IMR-90 (cell line): ENCODE data around the gene ENPP6. TPM values are rescaled to one million over a fixed set of nuclear protein-coding genes. Genes with fewer than 3 reads are reported as not detected.

ENCODE experiments used
- ATAC-seq: fragments of 200-7000 bp; cut with Tn5 transposase; 2 replicates; pipeline ENCODE4 v1.9.1; 2020; ENCODE audit warnings: low read depth, mild to moderate bottlenecking, moderate library complexity
- BruUV-seq: library from RNA; stranded (reverse); fragments of 400-500 nt; replicated peaks from 2 replicates; lab custom pipeline; 2021; lab: Mats Ljungman, UMichigan
- CTCF ChIA-PET: fragments of 300-600 bp; formaldehyde crosslinking; extraction: SDS; loops from one replicate; lab custom pipeline; 2021; ENCODE audit warnings: antibody characterized with exemption; lab: Yijun Ruan, JAX
- POLR2A ChIA-PET: fragments of 300-600 bp; sonication (Branson Sonifier 250); formaldehyde crosslinking; loops from one replicate; lab custom pipeline; 2022; ENCODE audit warnings: antibody characterized with exemption; ENCODE audit not compliant: unreplicated experiment; lab: Charles Lee
- DNase-seq: peaks from one replicate; pipeline ENCODE4 v3.0.0; 2013
- H2AFZ ChIP-seq: replicated peaks from 2 replicates; pipeline ENCODE3; 2013; ENCODE audit warnings: low read length, mild to moderate bottlenecking; ENCODE audit not compliant: poor library complexity
- H2AK5ac ChIP-seq: 2 replicates; pipeline ENCODE4 v1.6.1; 2013; ENCODE audit warnings: low read depth, low read length, inconsistent platforms
- H2AK9ac ChIP-seq: replicated peaks from 2 replicates; pipeline ENCODE3; 2013; ENCODE audit warnings: mild to moderate bottlenecking, low read depth, low read length, moderate library complexity; ENCODE audit not compliant: poor library complexity
- H2BK120ac ChIP-seq: 2 replicates; pipeline ENCODE4 v1.6.1; 2013; ENCODE audit warnings: low read depth, low read length, inconsistent platforms
- H2BK15ac ChIP-seq: 3 replicates; pipeline ENCODE4 v1.6.1; 2013; ENCODE audit warnings: low read depth, low read length, inconsistent platforms
- H2BK20ac ChIP-seq: 2 replicates; pipeline ENCODE4 v1.6.1; 2013; ENCODE audit warnings: low read depth, mild to moderate bottlenecking, inconsistent platforms, low read length, moderate library complexity
- H2BK5ac ChIP-seq: 2 replicates; pipeline ENCODE4 v1.6.1; 2013; ENCODE audit warnings: mild to moderate bottlenecking, low read depth, low read length, inconsistent platforms; ENCODE audit not compliant: poor library complexity, severe bottlenecking
- H3K14ac ChIP-seq: replicated peaks from 2 replicates; pipeline ENCODE4 v1.6.1; 2013; ENCODE audit warnings: low read depth, low read length, inconsistent platforms
- H3K18ac ChIP-seq: 2 replicates; pipeline ENCODE4 v1.6.1; 2013; ENCODE audit warnings: low read depth, low read length, control low read depth
- H3K23ac ChIP-seq: 2 replicates; pipeline ENCODE4 v1.6.1; 2013; ENCODE audit warnings: low read depth, low read length, inconsistent platforms
- H3K27ac ChIP-seq: 2 replicates; pipeline ENCODE4 v1.5.1; 2013; ENCODE audit warnings: mild to moderate bottlenecking, control low read depth, low read length; ENCODE audit not compliant: insufficient read depth
- H3K27me3 ChIP-seq: 2 replicates; pipeline ENCODE4 v1.6.1; 2013; ENCODE audit warnings: low read length; ENCODE audit not compliant: control insufficient read depth, insufficient read depth
- H3K36me3 ChIP-seq: 2 replicates; pipeline ENCODE4 v1.6.1; 2013; ENCODE audit warnings: low read length, mixed read lengths; ENCODE audit not compliant: control insufficient read depth, insufficient read depth
- H3K4ac ChIP-seq: 2 replicates; pipeline ENCODE4 v1.6.1; 2013; ENCODE audit warnings: low read depth, low read length, inconsistent platforms
- H3K4me1 ChIP-seq: 2 replicates; pipeline ENCODE4 v1.6.1; 2013; ENCODE audit warnings: low read length, mixed read lengths; ENCODE audit not compliant: control insufficient read depth, insufficient read depth
- H3K4me2 ChIP-seq: 2 replicates; pipeline ENCODE4 v1.6.1; 2013; ENCODE audit warnings: low read depth, mild to moderate bottlenecking, control low read depth, low read length, moderate library complexity
- H3K4me3 ChIP-seq: 2 replicates; pipeline ENCODE4 v1.5.1; 2013; ENCODE audit warnings: low read depth, mild to moderate bottlenecking, control low read depth, low read length, moderate library complexity; ENCODE audit not compliant: insufficient read depth
- H3K56ac ChIP-seq: 2 replicates; pipeline ENCODE4 v1.6.1; 2013; ENCODE audit warnings: low read length, inconsistent platforms; ENCODE audit not compliant: insufficient read depth; ENCODE audit errors: extremely low read depth
- H3K79me1 ChIP-seq, 2 experiments: 2 replicates each; pipeline ENCODE4 v1.6.1; 2013; ENCODE audit warnings: low read length in 2 of 2, inconsistent platforms in 1 of 2, low read depth in 1 of 2
- H3K9ac ChIP-seq: 2 replicates; pipeline ENCODE4 v1.6.1; 2013; ENCODE audit warnings: low read depth, low read length, control low read depth
- H3K9me1 ChIP-seq: 2 replicates; pipeline ENCODE4 v1.6.1; 2013; ENCODE audit warnings: low read length, inconsistent platforms; ENCODE audit not compliant: insufficient read depth
- H3K9me3 ChIP-seq: 2 replicates; pipeline ENCODE4 v1.6.1; 2013; ENCODE audit warnings: low read length; ENCODE audit not compliant: control insufficient read depth, insufficient read depth
- H4K20me1 ChIP-seq: 2 replicates; pipeline ENCODE4 v1.6.1; 2013; ENCODE audit warnings: low read length, inconsistent platforms; ENCODE audit not compliant: insufficient read depth
- H4K5ac ChIP-seq: 2 replicates; pipeline ENCODE4 v1.6.1; 2013; ENCODE audit warnings: mild to moderate bottlenecking, low read depth, low read length, control low read depth
- H4K8ac ChIP-seq, 2 experiments: 2 replicates each; pipeline ENCODE4 v1.6.1; 2013; ENCODE audit warnings: low read depth in 2 of 2, low read length in 2 of 2, control low read depth in 1 of 2, inconsistent platforms in 1 of 2
- H4K91ac ChIP-seq: 2 replicates; pipeline ENCODE4 v1.6.1; 2013; ENCODE audit warnings: low read depth, low read length, inconsistent platforms; ENCODE audit not compliant: insufficient read depth
- ELK1 ChIP-seq: fragments of 150-350 bp; IDR thresholded peaks from 2 replicates; pipeline ENCODE4 v1.6.1; 2016; ENCODE audit warnings: low read depth, mild to moderate bottlenecking, low read length, moderate library complexity, borderline replicate concordance
- RCOR1 ChIP-seq: IDR thresholded peaks from 2 replicates; pipeline ENCODE4 v1.6.1; 2012; ENCODE audit warnings: mild to moderate bottlenecking, low read length, improper control_type of control experiment; ENCODE audit not compliant: insufficient replicate concordance
- WGBS, 2 experiments: methylation state at CpG; one replicate each; pipeline versions ENCODE4 v1.1.5 to v1.1.7; 2013; ENCODE audit warnings: missing lambda C conversion rate in 2 of 2; ENCODE audit not compliant: insufficient read length in 1 of 2; ENCODE audit errors: extremely low coverage in 2 of 2; 5-methylcytosine and 5-hydroxymethylcytosine counted together
- dilution Hi-C: fragments of 300-500 bp; cut with HindIII; formaldehyde crosslinking; loops from one replicate; pipeline ENCODE4 v1.14.3; 2018; ENCODE audit warnings: low sequenced_read_pairs; ENCODE audit not compliant: unreplicated experiment
- in situ Hi-C: fragments of 300-500 bp; cut with MboI; formaldehyde crosslinking; loops from 3 replicates; pipeline ENCODE4 v1.14.3; 2019; ENCODE audit warnings: low sequenced_read_pairs, inconsistent platforms, mixed read lengths
- intact Hi-C: fragments of 100-400 bp; cut with micrococcal nuclease; formaldehyde crosslinking; loops from 2 replicates; pipeline ENCODE4 v1.10.0; 2022
- polyA plus RNA-seq, 3 experiments: library from polyadenylated mRNA; depleted of rRNA; stranded (reverse); fragments of >200 nt; gene quantifications; 2 replicates each; pipeline ENCODE4 v1.2.3, GENCODE V29; 2012; ENCODE audit warnings: low replicate concordance in 1 of 3
- total RNA-seq: library from RNA; depleted of rRNA; stranded (reverse); fragments of >200 nt; gene quantifications from 2 replicates; pipeline ENCODE4 v1.2.3, GENCODE V29; 2012

The ENPP6 gene
- total and polyA plus RNA-seq, 2 of the 4 experiments (the other 2 are of a cell fraction): not detected

DNA sequence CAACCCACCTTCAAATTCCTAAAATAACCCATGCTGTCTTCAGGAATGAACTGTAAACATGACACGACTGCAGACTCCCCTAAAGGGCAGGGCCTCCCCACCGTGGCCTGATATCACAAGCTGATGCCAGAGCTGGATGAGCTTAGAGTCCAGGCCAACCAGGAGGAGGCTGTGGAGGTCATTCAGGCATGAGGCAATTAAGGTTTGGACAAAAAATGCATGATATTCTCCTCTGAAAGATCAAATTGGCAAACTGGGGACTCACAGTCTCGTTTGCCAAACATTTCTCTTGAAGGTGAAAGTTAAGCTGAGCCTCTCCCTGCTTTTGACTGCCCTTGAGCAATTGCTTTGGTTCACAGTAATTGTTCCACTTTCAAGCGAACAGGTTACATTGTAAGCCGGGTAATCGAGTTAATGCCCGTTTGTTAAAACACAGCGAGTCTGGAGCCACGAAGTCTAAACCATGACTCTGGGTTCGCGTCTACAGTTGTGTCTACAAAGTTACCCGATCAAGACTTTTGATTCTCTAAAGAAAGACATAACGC, 105.6 kb downstream of the ENPP6 start:
- Histone ChIP-seq H4K8ac (no peak overlapping the region), H2BK120ac (no peak overlapping the region), H2BK20ac (no peak overlapping the region), H3K9me1 (no peaks in the 10 kb centered on the region), H4K5ac (no peak overlapping the region), H3K4me2 (no peak overlapping the region), H2AFZ (no peak overlapping the region), H3K36me3 (no peaks in the 10 kb centered on the region), H2BK5ac (no peak overlapping the region), H2AK9ac (no peak overlapping the region), H4K20me1 (no peaks in the 10 kb centered on the region), H3K4me1 (no peaks in the 10 kb centered on the region), H3K14ac (no peak overlapping the region), H3K9ac (no peak overlapping the region), H3K27me3 (no peaks in the 10 kb centered on the region; the same call in 1 of the 2 replicates), H3K18ac (no peak overlapping the region), H2AK5ac (no peak overlapping the region), H3K4ac (no peak overlapping the region), H4K91ac (no peak overlapping the region), H3K4me3 (no peak overlapping the region), H3K23ac (no peak overlapping the region), H3K56ac (no peak overlapping the region), H3K9me3 (peaks cover 2% of the 10 kb centered on the region; the same call in 1 of the 2 replicates), H3K27ac (no peak overlapping the region), H3K79me1 (no peaks in the 10 kb centered on the region), H2BK15ac (no peak overlapping the region)
- in situ Hi-C loops (no loop called here), intact Hi-C loops (no loop called here), dilution Hi-C loops (no loop called here)
- BruUV-seq: no TSS peak
- ChIA-PET CTCF (no interaction called here), POLR2A (no interaction called here)
- ATAC-seq (no peak), DNase-seq (no peak)
- WGBS, 2 experiments: 72% methylated on average over 7 of the region's 13 CpGs; no CpG with 5 or more reads in 1 of the 2 experiments
- TF ChIP-seq ELK1 (no peak), RCOR1 (no peak)
